Daoy (cell line): ENCODE measurements around the gene FTH1. TPM values are rescaled to one million over a fixed set of nuclear protein-coding genes. Genes with fewer than 3 reads are reported as not detected.
"Not testable (repeated sequence)": the region's sequence is repeated elsewhere in the genome, so short reads cannot be mapped to it uniquely, and the experiment has no call there.

ENCODE experiments used
- DNase-seq: peaks from one replicate; pipeline ENCODE4 v3.0.0-alpha.2; 2015; ENCODE audit warnings: low read depth
- total RNA-seq: library from RNA; depleted of rRNA; stranded (reverse); fragments of >200 nt; shearing (Covaris generic); gene quantifications from 2 replicates; pipeline ENCODE4 v1.2.3, GENCODE V29; 2014

The FTH1 gene
- total RNA-seq, 1 experiment from 2014 or later: 184 TPM

DNA sequence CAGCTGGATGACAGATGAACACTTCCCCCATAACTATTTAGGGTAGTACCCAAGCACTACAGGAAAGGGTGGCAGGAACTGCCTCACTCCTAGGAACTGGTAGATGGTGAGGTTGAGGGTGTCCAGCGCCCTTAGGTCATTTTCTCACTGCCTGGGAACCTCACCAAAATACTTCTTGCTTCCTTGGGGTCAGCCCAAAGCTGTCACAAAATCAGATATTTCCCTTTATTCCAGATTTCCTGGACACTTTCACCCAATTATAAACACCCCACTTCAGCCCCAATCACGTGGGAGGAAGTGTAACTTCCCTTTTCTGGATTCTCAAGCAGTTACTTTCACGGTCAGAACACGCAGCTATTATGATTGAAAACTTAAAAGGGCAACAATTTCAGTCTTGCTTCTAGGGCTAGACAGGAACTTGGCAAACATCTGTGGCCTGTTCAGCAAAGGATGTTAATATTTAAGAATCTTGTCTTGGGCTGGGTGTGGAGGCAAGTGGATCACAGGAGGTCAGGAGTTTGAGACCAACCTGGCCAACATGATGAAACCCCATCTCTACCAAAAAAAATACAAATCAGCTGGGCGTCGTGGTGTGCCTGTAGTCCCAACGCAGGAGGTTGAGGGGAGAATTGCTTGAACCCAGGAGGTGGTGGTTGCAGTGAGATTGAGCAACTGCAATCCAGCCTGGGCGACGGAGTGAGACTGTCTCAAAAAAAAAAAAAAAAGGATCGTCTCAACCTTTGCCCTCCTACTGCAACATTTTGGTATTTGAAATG is 4.0 kb downstream of the FTH1 start:
- DNase-seq: no peak

DNA sequence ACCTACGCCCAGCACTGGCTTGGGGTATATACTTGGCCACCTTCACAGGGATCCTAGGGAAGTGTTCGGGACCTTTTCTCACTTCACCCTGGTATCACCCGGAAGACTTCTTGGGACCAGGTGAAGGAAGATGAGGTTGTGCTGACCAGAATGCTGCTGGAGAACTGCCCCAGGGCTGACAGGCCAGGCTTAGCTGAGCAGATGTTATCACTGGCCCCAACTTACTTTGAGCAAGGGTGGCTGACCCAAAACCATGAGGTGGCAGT is 4.5 kb downstream of the FTH1 start:
- no peak for DNase-seq

DNA sequence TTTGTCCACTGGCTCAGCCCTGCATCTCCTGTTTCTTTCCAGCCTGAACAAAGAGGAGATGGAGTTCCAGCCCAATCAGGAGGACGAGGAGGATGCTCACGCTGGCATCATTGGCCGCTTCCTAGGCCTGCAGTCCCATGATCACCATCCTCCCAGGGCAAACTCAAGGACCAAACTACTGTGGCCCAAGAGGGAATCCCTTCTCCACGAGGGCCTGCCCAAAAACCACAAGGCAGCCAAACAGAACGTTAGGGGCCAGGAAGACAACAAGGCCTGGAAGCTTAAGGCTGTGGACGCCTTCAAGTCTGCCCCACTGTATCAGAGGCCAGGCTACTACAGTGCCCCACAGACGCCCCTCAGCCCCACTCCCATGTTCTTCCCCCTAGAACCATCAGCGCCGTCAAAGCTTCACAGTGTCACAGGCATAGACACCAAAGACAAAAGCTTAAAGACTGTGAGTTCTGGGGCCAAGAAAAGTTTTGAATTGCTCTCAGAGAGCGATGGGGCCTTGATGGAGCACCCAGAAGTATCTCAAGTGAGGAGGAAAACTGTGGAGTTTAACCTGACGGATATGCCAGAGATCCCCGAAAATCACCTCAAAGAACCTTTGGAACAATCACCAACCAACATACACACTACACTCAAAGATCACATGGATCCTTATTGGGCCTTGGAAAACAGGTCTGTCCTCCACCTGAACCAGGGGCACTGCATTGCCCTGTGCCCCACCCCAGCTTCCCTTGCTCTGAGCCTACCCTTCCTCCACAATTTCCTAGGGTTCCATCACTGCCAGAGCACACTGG is 5.0 kb downstream of the FTH1 start:
- no peak for DNase-seq

DNA sequence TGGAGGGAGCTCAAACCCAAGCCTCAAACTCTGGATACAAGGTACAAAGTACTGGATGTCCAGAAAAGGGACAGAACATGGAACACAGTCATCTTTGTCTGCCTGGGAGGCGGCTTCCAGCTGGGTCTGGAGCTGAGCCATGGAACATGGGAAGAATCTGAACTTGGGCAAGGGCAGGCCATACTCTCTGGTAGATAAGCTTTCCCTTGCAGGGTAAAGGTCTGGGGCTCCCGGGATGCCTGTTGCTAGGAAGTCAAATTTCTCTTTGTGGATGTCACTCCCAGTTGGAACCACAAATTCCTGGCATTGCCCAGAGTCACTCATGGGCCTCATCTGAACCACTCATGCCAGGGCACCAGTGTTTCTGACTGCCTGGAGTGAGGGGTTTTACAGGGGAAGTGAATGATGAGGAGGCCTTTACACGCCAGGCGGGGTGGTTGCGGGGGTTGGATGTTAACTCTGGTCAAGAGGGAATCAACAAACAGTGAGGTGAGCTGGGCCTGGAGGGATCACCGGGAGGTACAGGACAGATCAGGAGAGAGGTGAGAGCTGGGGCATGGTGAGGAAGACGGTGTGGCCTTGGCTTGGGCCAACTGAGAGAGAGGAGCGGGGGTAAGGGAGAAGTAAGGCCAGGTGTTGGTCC is 5.7 kb downstream of the FTH1 start:
- DNase-seq: peak; percentile 79

DNA sequence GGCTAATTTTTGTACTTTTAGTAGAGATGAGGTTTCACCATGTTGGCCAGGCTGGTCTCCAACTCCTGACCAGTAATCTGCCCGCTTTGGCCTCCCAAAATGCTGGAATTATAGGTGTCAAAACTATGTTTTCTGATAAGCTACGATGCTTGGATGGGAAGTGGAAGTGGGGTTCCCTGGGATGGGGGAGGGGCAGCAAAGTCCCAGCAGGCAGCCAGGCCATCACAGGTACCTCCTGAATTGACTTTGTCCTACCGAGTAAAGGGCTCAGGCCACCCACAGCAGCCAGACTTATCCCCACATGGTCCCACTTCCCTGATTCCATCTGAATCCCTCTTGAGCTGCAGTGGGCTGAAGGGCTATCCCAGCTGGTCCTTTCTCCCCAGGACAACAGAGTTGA is 6.9 kb downstream of the FTH1 start:
- no peak for DNase-seq

DNA sequence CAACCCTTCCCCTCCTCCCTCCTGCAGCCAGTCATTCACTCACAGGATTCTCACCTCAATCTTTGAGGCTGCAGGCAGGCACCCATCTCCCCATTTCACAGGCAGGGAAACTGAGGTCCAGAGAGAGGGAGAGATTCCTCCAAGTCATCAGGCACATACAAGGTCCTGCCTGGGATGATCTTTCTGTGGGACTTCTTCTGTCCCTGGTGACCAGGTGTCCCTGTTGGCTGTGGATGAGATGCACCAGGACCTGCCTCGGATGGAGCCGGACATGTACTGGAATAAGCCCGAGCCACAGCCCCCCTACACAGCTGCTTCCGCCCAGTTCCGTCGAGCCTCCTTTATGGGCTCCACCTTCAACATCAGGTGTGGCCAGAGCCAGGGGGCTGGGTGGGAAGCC is 7.8 kb downstream of the FTH1 start:
- DNase-seq: no peak

DNA sequence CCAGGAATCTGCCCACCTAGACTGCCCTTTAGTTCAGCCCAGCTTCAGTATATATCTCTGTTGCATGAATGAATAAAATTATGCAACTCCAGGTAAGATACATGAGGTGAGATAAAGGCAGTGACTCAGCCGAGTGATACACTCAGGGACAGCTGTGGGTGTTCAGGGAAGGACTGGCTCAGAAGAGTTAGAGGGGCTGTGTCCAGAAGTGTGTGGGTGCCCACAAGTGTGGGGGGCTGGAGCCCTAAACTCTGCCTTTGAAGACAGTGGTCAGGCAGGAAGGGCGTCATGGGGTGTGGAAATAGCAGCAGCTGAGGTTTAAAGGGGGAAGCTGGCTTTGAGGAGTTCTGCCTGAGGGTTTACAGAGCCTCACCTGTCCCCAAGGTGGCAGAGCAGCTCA is 8.3 kb downstream of the FTH1 start:
- no peak for DNase-seq

DNA sequence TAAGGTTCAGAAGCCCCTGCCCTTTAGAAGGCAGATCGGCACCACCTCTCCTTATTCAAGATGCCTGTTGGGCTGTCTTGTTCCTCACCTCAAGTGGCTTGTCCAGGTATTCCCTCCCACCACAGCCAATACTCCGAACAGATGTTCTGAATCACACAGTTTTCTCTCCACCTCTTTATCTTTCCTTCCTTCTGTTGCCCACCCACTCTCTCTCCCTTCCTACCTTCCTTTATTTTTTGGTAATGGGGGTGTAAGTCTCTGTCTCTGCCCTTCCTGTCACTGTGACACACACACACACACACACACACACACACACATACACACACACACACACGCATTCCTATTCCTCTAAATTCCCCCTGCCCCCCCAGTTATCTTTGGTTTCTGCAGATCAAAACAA is 8.8 kb downstream of the FTH1 start:
- DNase-seq: no peak

DNA sequence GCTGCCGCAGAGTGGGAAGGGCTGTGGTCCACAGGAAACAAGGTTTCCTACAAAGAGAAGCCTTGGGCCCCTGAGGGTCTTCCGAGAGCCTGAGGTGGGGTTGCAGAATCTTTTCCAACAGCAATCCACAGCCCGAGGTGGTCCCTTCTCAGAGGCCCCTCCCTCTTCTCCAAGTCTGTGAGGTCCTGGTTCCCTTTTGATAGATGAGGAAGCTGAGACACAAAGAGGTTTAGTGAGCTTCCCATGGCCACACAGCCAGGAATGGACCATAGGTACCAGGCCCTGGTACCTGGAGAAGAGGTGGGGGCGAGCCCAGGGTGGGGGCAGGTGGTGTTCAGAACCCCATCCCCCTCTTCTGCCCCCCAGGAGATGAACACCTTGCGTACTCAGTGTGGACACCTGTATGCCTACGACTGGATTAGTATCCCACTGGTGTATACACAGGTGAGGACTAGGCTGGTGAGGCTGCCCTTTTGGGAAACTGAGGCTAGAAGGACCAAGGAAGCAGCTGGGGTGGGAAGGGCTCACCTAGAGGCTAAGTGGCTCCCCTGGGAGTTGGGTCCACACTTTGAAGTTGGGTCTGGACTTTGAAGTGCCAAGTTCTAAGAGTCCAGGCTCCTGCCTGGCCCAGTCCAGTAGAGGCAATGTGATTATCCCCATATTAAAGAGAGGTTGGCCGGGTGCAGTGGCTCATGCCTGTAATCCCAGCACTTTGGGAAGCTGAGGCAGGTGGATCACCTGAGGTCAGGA is 10.2 kb downstream of the FTH1 start:
- no peak for DNase-seq

DNA sequence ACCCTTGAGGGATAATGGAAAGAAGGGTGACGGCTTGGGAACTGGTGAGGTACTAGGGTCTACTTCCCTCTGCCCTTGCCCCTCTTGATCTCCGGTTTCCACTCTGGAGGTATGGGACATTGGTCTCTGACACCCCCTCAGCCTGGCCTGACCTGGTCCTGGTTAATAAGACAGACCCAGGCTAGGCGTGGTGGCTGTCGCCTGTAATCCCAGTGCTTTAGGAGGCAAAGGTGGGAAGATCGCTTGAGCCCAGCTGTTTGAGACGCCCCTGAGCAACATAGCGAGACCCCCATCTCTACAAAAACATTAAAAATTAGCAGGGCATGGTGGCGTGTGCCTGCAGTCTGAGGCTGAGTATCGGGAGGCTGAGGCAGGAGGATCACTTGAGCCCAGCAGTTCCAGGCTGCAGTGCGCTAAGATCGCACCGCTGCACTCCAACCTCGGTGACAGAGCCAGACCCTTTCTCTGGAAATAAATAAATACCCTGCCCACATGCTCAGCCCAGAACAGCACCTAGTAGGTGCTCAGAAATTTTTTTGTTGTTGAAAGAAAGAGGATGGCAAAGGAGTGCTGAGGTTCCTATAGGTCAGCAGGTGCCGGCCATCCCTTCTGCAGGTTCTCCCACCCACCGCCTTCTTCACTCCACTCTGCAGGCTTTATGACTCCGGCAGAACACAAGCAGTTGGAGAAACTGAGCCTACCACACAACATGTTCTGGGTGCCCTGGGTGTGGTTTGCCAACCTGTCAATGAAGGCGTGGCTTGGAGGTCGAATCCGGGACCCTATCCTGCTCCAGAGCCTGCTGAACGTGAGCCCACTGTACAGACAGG is 11.0 kb downstream of the FTH1 start:
- no peak for DNase-seq

DNA sequence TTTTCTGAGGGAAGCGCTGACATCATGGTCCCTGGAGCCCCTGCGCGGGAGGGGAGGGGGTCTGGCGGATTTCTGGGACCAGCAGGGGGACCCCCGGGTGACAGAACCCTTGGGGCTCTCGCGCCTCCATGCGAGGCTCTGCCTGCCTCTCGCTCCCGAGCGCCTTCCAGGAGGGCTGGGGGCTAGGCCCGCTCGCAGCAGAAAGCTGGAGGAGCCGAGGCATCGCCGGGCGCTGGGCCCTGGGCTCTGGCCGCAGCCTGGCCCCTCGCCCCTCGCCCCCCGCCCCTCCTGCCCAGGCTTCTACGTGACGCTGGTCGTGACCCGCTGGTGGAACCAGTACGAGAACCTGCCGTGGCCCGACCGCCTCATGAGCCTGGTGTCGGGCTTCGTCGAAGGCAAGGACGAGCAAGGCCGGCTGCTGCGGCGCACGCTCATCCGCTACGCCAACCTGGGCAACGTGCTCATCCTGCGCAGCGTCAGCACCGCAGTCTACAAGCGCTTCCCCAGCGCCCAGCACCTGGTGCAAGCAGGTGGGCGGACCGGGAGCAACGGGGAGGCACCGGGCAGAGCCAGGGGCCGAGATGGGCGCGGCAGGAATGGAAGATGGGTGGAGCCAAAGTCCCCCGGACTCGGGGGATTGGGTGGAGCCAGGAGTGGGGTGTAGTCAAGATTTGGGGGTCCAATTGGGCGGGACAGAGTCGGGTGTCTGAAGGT is 11.9 kb downstream of the FTH1 start:
- DNase-seq: no peak

DNA sequence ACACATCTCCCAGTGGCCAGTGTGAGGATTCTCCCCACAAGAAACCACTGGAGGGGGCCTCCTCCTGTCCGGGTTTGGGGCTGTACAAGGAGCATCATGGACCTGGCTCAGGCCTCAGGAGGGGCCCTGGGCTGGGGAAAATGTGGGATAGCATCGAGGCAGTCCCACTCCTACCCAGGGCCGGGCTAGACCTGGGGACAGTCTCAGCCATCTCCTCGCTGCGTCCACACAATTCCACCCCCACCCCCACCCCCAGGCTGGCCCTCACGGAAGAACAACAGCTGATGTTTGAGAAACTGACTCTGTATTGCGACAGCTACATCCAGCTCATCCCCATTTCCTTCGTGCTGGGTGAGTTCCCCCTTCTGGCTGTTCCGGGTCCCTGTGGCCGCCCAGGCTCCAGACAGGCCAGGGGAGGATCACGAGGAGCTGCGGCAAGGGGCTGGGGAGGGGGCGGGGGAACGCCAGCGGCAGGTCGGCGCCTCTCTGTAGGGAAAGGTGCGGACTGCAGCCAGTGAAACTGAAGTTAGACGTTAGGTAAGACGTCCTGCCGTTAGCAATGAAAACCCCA is 12.5 kb downstream of the FTH1 start:
- DNase-seq: peak; percentile 27

DNA sequence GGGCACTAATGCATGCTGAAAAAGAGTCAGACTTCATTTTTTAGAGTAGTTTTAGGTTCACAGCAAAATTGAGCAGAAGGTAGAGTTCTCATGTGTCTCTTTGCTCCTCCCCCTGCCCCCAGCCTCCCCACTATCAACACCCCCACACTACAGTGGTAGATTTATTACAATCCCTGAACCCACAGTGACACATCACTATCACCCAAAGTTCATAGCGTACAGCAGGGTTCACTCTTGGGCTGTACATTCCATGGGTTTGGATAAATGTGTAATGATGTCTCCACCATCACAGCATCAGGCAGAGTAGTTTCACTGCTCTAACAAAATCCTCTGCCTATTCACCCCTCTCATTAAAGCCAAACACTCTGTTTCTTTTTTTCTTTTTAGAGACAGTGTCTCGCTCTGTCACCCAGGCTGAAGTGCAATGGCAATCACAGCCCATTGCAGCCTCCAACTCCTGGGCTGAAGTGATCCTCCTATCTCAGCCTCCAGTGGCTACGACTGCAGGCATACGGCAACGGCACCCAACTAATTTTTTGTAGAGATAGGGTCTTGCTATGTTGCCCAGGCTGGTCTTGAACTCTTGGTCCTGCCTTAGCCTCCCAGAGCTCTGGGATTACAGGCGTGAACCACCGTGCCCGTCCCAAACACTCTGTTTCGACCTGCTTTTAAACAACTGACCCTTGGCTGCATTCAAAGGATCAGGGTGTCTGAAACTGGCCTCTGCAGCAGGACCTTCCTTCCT is 13.2 kb downstream of the FTH1 start:
- peak; percentile 41 for DNase-seq

DNA sequence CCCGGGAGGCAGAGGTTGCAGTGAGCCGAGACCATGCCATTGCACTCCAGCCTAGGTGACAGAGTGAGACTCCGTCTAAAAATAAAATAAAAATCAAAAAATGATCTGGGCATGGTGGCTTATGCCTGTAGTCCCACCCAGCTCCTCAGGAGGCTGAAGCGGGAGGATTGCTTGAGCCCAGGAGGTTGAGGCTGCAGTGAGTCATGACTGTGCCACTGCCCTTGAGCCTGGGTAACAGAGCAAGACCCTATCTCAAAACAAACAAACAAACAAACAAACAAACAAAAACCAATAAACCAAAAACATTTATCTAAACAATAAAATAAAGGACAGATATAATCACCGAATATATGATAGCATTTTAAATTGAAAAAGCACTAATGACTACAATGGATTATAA is 13.8 kb downstream of the FTH1 start:
- DNase-seq: not testable (repeated sequence)

DNA sequence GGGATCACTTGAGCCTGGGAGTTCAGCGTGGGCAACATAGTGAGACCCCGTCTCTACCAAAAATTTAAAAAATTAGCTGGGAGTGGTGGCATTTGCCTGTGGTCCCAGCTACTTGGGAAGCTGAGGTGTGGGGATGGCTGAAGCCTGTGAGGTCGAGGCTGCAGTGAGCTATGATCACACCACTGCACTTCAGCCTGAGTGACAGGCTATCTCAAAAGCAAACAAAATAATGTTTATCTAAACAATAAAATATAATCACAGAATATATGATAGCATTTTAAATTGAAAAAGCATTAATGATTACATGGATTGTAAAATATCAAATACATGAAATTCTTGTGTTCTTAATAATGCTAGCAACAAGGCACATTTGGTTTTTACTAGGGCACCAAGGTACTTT is 14.6 kb downstream of the FTH1 start:
- no peak for DNase-seq

DNA sequence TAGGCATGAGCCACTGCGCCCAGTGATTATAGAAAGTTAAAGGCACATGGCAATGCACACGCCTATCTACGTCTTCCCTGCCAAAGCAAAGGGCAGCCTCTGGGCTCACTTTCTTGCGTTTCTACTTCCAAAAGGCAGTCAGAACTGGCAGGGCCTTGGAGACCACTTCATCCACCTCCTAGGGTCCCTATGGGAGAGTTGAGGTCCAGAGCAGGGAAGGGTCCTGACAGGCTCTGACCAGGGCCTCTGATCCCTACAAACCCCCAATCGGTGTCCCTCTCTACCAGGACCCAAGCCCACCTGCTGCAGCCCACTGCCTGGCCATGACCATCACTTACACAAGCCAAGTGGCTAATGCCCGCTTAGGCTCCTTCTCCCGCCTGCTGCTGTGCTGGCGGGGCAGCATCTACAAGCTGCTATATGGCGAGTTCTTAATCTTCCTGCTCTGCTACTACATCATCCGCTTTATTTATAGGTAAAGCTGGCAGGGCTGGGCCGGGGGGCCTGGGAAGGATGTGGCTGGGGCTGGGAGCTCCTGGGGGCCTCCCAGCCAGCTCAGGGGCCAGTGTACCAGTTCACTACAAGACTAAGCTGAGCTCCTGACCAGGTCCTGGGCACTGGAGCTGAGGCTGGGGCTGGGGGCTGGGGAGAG is 15.8 kb downstream of the FTH1 start:
- no peak for DNase-seq

DNA sequence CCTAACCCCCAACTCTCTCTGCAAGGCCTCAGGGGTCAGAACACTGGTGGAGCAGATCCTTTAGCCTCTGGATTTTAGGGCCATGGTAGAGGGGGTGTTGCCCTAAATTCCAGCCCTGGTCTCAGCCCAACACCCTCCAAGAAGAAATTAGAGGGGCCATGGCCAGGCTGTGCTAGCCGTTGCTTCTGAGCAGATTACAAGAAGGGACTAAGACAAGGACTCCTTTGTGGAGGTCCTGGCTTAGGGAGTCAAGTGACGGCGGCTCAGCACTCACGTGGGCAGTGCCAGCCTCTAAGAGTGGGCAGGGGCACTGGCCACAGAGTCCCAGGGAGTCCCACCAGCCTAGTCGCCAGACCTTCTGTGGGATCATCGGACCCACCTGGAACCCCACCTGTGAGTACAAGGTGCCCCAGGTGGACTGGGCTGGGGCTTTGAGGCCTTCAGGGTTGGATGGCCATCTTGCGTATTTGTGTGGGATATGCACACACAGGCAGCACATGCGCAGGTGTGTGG is 17.3 kb downstream of the FTH1 start, which contains the start of gene BEST1:
Gene BEST1, plus strand, starts transcription at position 317 of the 513 bp plus-strand sequence. CDS start 1,456 bp downstream, outside the sequence.
- DNase-seq: no peak

DNA sequence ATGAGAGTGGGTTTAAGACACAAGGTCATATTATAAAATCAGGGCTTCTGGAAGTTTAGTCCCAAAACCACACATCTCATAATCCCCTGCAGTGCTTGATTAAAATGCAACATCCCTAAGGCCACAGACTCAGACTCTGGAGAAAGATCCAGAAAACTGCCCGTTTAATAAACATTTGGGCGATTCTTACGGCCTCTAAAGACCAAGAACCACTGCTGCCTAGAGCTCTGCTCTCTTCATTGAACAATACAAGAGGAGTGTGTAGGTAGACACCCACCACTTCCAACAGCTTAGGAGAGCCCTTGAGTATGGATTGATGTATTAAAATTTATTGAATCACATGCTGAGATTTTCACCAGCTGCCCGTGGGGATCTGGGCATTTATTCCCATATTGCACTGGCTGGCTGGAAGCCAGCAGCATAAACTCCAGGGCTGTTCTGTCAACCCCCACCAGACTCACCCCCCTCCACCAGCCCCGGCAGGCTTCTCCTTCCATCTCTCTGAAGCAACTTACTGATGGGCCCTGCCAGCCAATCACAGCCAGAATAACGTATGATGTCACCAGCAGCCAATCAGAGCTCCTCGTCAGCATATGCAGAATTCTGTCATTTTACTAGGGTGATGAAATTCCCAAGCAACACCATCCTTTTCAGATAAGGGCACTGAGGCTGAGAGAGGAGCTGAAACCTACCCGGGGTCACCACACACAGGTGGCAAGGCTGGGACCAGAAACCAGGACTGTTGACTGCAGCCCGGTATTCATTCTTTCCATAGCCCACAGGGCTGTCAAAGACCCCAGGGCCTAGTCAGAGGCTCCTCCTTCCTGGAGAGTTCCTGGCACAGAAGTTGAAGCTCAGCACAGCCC is 18.0 kb downstream of the FTH1 start:
- peak; percentile 63 for DNase-seq
